GM12873 (cell line): Measurements from ENCODE around the gene KLF8.

Experiments used
- TF ChIP-seq, protein P1 (sequence below): IDR thresholded peaks from 2 replicates; pipeline ENCODE4 v1.5.1; 2012; ENCODE audit warnings: low read depth, mild to moderate bottlenecking, moderate library complexity, low read length, control low read depth; ENCODE audit not compliant: insufficient read depth; ENCODE audit errors: missing control alignments

KLF8 gene

DNA sequence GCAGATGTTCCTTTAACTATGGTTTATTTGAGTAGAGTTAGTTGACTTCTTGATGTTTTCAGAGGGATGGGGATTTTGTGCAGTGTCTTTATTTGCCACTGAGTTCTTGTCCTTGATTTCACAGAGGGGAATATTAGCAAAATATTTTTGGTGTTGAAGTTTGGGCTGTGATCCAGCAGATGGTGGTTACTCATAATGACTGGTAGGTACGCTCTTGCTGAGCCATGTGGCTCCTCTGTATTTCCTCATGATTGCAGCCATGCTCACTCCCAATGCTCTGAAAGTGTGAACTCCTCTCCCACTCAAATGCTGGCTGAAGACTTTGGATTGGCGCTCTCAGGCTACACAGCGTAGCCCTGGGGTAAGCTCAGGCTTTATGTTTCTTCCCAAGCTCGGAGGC, 77.7 kb downstream of the KLF8 start:
- TF ChIP-seq, protein P1, sequence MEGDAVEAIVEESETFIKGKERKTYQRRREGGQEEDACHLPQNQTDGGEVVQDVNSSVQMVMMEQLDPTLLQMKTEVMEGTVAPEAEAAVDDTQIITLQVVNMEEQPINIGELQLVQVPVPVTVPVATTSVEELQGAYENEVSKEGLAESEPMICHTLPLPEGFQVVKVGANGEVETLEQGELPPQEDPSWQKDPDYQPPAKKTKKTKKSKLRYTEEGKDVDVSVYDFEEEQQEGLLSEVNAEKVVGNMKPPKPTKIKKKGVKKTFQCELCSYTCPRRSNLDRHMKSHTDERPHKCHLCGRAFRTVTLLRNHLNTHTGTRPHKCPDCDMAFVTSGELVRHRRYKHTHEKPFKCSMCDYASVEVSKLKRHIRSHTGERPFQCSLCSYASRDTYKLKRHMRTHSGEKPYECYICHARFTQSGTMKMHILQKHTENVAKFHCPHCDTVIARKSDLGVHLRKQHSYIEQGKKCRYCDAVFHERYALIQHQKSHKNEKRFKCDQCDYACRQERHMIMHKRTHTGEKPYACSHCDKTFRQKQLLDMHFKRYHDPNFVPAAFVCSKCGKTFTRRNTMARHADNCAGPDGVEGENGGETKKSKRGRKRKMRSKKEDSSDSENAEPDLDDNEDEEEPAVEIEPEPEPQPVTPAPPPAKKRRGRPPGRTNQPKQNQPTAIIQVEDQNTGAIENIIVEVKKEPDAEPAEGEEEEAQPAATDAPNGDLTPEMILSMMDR = no peak

DNA sequence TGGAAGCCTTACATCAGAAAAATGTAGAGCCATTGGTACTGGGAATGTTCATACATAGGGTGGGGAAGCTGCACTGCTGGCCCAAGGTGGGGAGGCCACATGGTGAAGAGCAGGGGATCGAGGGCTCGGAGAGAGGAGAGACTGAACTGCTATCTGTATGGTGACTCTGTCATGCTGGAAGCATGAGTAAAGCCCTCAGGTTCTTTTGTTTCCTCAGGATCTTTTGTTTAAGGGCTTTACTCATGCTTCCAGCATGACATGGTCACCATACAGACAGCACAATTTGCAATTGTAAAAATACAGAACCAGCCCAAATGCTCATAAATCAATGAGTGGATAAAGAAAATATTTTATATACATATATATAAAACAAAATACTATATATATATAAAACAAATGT, 78.4 kb downstream of the KLF8 start:
- TF ChIP-seq, protein P1 = no peak

DNA sequence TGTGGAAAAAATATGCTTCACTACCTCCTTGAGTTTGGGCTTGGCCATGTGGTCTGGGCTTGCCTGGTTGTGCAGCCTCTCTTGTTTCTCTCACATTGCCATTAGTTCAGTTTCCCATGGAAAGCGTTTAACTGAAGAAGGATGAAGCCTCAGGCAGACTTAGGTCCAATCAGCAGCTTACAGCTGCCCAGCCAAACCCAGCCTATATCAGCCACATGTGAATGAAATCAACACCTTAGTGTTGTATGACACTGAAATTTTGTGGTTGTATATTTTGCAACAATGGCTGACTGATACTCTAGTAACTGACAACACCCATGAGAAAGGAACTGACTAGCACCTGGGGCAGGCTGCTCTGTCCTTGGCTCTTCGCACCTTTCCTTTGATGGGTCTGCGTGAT, 81.2 kb downstream of the KLF8 start:
- TF ChIP-seq, protein P1 = no peak

DNA sequence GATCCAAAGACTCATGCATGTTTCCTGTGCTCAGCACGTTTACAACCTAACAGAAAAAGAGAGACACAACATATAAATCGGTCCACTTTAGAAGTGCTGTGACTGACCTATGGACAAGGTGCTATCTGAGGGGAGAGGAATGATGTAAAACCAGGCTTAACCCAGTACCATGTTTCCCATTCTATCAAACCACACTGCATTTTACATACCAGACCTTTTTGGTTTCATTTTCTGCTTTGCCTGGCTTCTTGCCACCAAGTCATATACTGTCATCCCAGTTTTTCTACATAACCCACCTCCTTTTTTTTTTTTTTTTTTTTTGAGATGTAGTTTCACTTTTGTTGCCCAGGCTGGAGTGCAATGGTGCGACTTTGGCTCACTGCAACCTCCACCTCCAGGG, 82.2 kb downstream of the KLF8 start:
- TF ChIP-seq, protein P1 = no peak

DNA sequence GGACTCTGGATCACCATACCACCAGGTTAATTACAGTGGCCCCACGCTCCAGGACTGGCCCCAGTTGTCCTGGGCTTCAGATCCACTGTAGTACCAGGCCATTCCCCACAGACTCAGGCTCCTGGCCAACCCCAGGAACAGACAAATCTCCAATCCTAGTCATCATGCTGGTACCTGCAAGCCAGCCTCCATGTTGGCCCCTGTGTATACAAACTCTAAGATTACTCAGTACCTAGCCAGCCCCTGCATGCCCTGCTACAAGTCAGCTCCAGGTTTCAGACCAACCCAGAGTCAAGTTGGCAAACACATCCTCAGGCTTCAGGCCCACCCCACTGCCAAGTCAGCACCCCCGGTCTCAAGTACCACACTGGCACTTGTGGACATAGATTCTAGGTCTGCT, 85.9 kb downstream of the KLF8 start:
- TF ChIP-seq, protein P1 = no peak

DNA sequence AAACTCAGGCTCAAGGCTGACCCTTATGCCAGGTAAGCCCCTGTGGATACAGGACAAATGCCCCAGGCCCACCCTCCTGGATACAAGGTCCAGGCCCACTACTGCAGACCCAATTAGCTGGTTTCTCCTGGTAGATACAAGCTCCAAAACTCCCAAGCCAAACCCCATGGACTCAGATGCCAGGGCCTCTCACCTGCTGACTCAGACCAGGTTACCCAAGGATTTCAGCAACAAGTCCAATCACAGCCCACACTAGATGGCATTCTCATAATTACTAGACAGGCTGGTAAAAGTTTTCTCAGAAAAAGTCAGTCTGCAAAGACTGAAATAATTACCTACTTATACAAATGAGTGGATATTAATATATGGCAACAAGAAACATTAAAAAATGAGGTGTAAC, 87.0 kb downstream of the KLF8 start:
- TF ChIP-seq, protein P1 = no peak
